ENCODE data around the gene ME3.
"Not testable (repeated sequence)": the region's sequence is repeated elsewhere in the genome, so short reads cannot be mapped to it uniquely, and the experiment has no call there.

DNA sequence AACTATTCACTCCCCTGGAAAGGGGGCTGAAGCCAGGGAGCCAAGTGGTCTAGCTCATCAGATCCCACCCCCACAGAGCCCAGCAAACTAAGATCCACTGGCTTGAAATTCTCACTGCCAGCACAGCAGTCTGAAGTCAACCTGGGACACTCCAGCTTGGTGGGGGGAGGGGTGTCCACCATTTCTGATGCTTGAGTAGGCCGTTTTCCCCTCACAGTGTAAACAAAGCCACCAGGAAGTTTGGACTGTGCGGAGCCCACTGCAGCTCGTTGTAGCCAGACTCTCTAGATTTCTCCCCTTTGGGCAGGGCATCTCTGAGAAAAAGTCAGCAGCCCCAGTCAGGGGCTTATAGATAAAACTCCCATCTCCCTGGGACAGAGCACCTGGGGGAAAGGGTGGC lies 27.2 kb downstream of the ME3 start:
- TF ChIP-seq SUZ12 (IDR thresholded peaks at IDR 0.05; ENCODE audit: extremely low read depth, insufficient read depth, insufficient read length); ZNF274 (IDR thresholded peaks at IDR 0.05; ENCODE audit: low read depth, low read length); YY1 (IDR thresholded peaks at IDR 0.05; ENCODE audit: insufficient read depth, insufficient read length): not testable (repeated sequence)
